ENCODE measurements around the gene PPIL1. TPM values are rescaled to one million over a fixed set of nuclear protein-coding genes. Genes with fewer than 3 reads are reported as not detected.

Gene PPIL1
- total and polyA plus RNA-seq, 2 of the 13 experiments (the other 11 are each of a cell fraction or from before 2014, with no cell fraction given): 74.2 to 144 TPM

- TF ChIP-seq ZIK1 (CRISPR knock-in tag; IDR thresholded peaks at IDR 0.05; ENCODE audit: borderline replicate concordance, low read depth) (no peak), ZKSCAN1 (IDR thresholded peaks at IDR 0.05; ENCODE audit: low read length) (no peak), MAZ (IDR thresholded peaks at IDR 0.05; ENCODE audit: borderline replicate concordance, low read depth, low read length) (no peak), MAZ (CRISPR knock-in tag; IDR thresholded peaks at IDR 0.05; ENCODE audit: low read depth) (0 out of 2 replicates have a peak, but pooled peaks have one; percentile 42), SALL1 (CRISPR knock-in tag; IDR thresholded peaks at IDR 0.05) (peak; percentile 10; the same call in 1 of the 2 replicates), RAD51 (IDR thresholded peaks at IDR 0.05; ENCODE audit: borderline replicate concordance) (no peak), POLR2G (IDR thresholded peaks at IDR 0.05; ENCODE audit: low read depth, low read length) (peak; percentile 31; the same call in 1 of the 2 replicates), STAT6 (CRISPR knock-in tag; IDR thresholded peaks at IDR 0.05; ENCODE audit: borderline replicate concordance) (0 out of 2 replicates have a peak, but pooled peaks have one; percentile 61), MED13 (CRISPR knock-in tag; IDR thresholded peaks at IDR 0.05) (no peak), NBN (conservative IDR thresholded peaks at IDR 0.05) (no peak)
These were observed 39.8 kb downstream of the PPIL1 start (continued) for GRCh38 chr6:36834576-36835341.

All from HepG2 (cell line).